ENCODE measurements around the gene OSBPL2.

The OSBPL2 gene

DNA sequence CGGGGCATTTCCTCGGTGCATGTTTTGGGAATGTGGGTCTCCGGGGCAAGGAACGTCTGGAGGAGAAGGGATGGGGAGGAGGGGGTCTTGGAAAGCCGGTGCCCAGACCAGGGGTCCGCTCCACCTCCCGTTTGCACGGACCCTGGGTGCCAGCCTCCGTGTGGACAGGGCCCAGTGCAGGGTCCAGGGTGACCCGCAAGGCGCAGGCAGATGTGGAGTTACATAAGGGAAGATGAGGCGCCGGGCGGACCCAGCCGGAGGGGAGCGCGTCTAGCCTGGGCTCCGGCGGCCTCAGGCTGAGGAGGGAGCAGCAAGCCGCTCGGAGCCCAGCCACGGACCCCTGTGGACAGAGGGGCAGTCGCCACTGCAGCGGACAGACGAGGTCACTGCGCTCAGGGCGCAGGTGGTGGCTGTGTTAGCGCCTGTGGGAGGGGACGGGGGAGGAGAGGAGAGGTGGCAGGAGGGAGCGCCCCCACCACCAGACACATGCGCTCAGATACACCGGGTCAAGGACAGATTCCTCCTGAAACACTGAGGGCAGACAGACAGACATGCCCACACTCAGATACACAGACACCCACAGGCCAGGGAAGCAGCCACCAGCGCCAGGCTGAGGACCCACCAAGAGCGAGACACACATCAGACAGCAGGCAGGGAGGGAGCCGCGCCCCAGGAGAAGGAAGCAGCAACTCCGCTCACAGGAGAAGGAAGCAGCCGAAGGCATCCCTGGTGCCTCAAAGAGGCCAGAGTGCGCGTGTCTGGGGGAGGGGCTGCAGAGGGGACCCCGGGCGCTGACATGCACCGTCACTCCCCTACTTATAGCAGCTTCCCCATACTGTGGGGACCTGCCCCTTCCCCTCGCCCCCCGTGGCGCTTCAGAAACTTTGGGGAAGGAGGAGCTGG, 17.4 kb upstream of the OSBPL2 start:
- DNase-seq (ENCODE audit: low read depth, low spot score): no peak

DNA sequence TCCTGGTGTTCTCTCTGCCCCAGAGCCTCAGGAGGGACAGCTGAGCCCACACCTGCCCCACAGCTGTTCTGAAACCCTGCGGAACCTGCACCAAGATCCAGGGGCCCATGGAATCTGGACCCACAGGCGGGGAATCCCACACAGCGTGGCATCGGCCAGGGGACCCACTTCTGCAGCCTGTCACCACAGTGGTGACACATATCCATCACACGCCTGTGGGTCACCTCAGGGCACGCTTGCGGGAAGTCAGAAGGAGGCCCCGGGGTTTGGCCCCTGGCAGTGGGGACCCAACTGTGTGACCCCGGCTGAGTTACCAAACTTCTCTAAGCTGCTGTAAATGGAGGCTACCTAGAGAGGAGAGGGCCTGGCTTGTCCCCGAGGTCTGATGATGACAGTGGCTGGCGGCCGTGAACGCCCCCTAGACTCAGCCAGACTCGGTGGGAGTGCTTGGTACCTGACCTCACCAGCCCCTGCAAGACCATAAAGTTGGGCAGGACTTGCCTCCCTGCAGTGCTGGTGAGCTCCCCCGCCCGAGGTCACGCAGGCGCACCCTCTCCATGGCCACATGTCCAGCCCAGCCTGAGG, 16.0 kb upstream of the OSBPL2 start:
- no peak for DNase-seq (ENCODE audit: low read depth, low spot score)

DNA sequence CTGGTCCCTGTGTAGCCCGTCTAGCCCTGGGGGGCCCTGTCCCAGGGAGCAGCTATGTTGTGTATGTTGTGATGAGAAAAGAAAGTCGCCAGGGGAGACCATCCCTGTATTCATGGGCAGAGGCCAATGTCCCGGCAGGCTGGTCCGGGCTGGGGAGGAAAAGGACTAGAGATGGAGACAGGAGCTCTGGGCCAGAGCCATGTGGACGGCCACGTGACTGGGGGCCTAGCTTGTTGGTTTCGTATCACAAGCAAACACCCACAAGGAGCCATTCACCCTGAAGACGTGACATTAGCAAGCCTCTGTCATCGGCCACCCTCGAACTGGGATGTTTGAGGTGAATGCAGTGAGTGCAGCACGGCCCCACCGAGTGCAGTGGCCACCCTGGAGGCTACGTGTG, 15.3 kb upstream of the OSBPL2 start:
- DNase-seq (ENCODE audit: low read depth, low spot score): no peak

DNA sequence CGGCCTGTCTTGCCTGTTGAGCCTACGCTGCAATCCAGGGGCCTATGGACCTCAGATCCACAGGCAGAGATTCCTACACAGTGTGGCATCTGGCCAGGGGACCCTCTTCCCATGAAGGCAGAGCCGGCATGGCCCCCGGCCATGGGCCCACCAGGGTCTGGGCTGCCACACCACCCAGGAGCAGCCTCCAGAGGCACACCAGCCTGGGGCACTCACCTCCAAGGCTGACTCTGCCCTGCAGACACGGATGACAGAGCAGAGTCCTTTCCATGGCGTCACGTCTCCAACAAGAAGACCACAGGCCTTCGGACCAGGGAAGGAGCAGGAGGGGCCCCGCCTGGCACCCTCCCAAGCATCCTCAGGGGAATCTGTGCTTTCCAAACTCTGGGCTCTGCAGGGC, 14.8 kb upstream of the OSBPL2 start:
- DNase-seq (ENCODE audit: low read depth, low spot score): no peak

DNA sequence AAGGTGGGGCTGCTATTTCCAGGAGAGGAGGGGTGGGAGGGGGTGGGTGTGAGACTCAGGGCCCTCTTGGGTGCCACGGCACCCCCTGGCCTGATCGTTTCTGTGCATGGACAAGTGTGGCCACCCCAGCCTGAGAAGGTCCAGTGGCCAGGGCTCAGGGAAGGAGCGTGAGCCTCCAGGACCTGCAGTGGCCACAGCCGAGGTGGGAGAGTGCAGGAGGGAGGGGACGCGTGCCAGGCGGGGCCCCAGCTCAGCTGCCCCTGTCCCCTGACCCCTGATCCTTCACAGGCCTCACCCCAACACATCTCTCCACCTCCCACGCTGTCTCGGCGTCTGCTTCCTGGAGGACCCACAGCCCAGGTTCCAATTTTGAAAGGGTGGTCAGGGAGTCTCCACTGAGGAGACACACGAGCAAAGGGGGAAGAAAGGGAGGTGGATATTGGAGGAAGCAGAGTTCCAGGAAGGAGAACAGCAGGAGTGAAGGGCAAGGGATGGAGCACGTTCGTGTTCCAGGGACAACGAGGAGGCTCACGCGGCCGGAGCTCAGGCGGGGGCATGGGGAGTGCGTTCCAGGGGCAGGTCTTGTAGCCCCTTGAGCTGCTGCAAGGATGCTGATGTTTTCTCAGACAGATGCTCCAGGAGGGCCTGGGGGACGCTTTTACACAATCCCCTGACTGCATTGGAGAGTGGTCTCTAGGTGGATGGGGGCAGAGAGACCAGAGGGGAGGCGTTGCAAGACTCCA, 14.0 kb upstream of the OSBPL2 start:
- DNase-seq (ENCODE audit: low read depth, low spot score): no peak

DNA sequence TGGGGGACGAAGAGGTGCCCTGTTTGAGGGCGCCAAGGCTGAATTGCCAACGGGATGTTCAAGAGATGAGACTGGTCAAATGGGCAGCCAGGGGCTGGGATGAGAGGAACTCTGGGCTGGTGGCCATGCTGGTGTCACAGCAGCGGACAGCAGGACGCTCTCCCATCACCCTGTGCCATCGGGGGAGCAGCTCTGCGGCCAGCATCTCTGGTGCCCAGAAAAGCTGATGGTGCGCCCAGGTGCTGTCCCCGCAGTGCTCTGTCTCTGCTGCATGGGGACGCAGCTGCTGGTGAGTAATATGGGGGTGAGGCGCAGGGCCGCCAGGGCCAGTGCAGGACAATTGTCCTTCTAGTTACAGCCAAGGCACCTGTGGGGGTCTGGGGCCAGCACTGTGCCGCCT, 13.3 kb upstream of the OSBPL2 start:
- DNase-seq (ENCODE audit: low read depth, low spot score): no peak

DNA sequence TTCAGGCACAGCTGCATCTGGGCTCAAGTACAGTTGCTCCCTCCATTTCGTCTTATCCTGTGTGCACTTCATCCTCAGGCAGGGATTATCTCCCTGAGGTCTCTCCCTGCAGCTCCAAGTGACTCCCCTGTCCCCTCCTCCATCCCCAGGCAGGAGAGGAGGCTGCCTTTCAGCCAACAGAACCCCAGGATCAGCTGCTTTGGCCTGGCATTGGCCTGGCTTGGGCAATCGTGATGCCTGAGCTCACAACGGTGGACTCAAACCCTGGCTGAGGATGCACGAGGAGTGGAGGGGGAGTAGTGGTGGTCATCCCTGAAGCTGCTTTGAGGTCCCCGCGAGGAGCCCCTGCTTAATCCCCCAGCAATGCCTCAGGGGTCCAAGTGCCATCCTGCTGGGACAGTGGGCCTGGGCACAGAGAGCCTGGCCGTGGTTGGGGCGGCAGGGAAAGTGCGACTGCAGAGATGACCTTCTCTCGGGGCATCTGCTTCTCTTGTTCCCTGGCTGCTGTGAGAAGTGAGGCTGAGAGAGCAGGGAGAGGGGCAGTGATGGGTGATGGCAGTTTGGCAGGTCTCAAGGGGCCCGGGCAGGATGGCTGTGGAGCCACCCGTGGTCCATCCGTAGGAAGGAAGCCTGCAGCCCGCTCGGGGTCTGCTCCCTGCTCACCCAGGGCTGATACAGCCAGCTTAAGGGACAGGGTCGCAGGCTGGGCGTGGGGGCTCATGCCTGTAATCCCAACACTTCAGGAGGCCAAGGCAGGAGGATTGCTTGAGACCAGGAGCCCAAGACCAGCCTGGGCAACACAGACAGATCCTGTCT, 12.3 kb upstream of the OSBPL2 start:
- no peak for DNase-seq (ENCODE audit: low read depth, low spot score)

DNA sequence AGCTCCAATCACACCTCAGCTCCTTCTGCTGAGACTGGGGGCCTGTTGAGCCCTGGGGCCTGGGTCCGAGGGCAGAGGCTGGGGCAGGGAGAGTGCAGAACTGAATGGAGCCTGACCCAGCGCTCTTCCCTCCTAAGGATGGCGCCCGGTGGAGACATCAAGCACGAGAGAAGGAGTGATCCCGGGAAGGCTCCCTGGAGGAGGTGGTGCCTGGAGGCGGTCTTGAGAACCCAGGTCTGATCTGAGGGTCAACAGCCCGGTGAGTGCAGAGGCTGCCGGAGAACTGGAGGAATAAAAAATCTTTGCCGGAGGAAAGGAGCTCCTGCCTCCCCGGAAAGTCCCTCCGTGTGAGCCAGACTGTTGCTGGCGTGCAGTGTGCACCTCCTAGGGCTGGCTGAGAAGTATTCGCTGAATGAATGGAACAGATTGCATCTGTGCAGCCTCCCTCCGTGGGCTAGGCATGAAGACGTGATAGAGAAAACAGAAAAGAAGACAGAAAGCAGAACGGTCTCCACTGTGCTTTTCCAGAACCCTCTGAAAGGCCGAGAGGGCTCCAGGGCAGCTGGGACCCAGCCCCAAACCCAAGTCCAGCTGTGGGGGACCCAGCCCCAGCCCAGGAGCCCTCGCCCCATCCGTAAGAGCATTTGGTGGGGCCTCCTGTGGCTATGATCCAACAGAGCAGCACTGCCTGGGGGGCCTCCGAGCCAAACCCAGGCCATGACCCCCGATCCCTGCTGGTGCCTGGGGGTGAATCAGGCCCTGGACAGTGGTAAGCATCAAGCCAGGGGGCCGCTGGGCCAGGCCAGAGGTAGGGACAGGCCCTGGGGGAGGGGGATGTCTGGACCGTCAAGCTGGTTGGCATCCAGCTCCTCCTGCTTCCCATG, 11.4 kb upstream of the OSBPL2 start:
- DNase-seq (ENCODE audit: low read depth, low spot score): no peak

DNA sequence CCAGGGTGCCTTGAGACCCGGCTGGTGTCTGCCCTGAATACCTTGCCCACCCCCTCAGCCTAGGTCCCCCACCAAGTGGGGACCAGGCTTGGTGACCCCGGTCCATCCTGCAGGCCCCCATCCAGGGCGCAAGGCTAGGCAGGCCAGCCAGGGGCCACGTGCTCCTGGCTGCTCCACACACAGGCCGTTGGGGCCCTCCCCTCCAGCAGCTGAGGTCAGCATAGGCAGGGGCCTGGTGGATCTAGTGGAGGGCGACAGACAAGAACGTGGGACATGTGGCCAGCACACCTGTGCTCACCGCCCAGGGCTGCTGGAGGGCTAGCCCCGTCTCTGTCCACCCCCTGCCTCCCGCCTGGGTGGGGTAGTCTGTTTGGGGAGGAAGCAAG, 10.7 kb upstream of the OSBPL2 start:
- DNase-seq (ENCODE audit: low read depth, low spot score): no peak

DNA sequence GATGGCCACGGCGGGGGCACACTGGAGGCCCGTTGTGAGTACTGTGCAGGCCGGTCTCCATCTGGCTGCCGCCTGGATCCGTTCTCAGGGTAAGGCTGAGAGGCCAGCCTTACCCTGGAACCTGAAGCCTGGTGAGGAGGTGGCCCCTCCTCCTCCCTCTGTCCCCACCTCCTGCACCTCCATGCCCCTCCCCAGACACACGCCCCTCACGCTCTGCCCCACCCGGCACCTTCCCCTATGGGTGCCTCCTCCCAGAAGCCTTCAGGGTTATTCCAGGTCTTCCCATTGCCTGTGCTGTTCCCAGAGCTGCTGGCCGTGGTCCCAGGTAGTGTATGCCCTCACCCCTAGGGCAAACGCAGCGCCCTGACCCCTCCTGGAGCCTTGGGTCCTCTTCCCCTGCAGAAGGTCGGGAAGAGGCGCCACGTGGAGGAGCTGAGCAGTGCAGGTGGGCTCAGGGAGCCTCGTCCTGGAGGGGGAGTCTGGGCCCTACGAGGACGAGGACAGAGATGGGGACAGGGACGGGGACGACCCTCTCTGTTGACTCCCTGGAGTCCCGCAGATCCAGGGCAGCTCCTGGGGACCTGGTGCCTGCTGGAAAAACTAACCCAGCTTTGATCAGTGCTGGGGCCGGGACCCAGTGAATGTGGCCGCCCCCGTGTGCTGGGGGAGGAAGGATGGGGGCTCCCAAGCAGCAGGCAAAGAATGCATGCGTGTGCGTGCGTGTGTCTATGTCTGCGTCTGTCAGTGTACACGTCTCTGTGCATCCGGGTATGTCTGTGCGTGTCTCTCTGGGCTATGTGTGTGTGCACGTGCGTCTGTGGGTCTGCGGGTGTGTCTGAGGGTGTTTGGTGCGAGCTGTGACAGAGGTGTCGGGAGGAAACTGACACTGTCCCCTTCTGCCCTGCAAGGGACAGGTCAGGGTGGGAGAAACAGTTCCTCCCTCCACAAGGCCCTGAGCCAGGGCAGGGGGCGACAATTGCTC, 10.1 kb upstream of the OSBPL2 start:
- DNase-seq (ENCODE audit: low read depth, low spot score): no peak

DNA sequence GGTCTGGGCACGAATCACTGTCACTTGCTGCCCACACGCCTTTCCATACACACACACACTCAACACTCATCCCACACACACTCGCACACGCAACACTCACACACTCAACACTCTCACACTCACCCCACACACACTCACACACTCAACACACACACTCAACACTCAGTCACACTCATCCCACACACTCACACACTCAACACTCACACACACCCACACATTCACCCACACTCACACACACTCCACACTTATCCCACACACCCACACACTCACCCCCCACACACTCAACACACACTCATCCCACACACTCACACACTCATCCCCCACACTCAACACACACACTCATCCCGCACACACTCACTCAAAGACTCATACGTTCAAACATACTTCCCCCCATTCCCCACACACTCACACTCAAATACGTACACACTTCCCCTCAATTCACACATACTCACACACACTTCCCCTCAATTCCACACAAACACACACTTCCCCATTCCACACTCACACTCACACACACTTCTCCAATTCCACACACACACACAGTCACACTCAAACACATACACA, 9.3 kb upstream of the OSBPL2 start:
- no peak for DNase-seq (ENCODE audit: low read depth, low spot score)

DNA sequence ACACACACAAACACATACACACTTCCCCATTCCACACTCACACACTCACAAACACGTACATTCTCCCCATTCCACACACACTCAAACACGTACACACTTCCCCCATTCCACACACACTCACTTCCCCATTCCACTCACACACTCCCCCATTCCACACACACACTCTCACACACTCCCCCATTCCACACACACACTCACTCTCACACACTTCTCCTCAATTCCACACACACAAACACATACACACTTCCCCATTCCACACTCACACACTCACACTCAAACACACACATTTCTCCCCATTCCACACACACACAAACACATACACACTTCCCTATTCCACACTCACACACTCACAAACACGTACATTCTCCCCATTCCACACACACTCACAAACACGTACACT, 8.7 kb upstream of the OSBPL2 start:
- no peak for DNase-seq (ENCODE audit: low read depth, low spot score)

DNA sequence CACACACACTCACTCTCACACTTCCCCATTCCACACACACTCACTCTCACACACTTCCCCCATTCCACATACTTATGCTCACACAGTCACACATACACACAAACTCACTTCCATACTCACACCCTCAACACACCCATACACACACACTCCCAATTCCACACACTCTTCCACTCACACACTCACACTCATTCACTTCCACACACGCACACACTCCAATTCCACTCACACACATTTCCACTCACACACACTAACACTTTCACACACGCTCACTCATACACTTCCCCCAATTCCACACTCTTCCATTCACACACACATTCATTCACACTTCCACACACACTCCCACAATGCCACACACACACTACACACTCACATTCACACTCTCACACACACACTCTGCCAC, 8.0 kb upstream of the OSBPL2 start:
- DNase-seq (ENCODE audit: low read depth, low spot score): no peak

DNA sequence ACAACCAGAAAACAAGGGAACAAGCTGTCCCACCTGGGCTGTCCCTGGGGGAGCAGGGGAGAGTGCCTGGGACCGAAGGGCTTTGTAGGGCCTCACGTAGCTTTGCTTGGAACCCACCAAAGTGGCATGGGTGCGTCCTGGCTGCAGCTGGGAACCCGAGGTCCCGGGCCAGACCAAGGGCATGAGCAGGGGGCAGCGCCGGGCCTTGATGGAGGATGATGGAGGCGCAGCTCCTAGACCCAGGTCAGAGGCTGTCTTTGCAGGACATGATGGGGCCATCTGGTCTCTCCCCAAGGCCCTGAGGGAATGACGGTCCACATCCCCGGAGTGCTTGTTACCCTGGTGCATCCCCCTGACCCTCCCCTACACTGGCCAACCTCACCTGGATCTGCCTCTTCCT, 7.6 kb upstream of the OSBPL2 start:
- no peak for DNase-seq (ENCODE audit: low read depth, low spot score)

DNA sequence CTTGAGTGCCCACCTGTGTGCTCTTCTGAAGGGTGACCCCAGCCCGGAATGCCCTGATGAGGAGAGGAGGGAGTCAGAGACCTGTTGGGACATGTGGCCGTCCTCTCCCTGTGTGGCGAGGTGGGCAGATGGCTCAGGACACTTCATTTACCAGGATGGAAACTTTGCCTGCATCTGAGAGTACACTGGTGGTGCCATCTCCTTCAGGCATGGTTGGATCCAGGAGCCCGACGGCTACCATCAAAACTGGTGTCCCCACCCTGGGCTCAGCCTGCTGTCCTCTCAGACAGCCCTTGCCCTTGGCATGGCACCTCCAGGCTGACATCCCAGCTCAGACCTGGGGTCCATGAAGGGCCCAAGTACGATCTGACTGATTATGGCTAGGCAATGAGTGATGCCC, 7.0 kb upstream of the OSBPL2 start:
- DNase-seq (ENCODE audit: low read depth, low spot score): no peak

DNA sequence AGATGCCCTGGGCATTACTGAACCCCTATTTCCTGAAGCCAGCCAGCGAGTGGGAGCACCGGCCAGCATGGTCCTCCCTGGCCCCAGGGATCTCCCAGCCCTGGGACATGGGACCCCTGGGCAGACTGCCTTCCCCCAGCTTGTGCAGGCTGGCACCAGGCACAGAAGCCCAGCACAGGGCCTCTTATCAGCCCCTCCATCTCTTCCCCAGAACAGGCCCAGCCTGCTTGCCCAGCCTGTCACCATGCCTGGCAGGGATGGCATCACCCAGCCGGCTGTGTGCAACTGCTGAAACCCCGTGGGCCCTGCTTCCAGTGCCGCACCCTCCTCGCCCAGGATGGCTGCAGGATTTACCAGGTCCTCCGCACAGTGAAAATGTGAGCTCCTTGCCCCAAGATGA, 6.1 kb upstream of the OSBPL2 start:
- DNase-seq (ENCODE audit: low read depth, low spot score): no peak

DNA sequence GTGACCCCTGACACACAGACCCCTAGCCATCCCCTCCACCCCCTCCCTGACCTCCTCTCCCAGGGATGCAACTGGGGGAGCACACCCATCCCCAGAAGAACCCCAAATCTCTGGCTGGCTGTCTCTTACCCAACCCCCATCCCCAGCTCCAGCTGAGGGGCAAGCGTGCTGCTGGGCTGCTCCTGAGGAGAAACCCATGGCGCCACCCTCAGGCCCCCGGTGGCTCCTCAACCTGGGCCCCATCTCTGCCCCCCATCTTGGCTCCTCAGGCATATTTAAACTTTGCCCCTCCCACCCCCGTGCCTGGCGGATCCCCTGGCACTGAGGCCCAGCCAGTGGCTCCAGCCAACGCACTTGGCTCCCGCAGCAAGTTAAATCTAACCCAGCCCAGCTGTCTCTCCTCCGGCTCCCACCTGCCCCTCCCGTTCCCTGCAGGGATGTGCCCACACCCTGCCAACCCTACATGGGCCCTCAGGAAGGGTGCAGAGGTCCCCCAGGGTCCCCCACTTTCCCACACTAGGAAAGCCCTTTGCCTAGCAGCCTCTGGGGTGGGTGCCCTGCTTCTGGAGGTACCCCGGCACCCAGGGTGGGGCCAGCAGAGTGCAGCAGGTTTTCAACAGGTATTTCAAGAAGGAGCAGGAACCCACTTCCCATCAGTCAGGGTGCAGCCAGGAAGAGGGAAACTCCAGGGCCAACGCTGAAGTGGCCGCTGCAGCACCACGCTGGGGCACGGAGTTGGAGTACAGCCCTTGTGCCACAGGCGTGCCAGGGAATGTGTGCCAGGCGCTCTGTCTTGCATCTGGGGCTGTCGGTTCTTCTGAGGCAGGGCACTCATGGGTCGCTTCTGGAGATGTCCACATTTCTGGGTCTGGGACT, 5.3 kb upstream of the OSBPL2 start:
- DNase-seq (ENCODE audit: low read depth, low spot score): no peak

DNA sequence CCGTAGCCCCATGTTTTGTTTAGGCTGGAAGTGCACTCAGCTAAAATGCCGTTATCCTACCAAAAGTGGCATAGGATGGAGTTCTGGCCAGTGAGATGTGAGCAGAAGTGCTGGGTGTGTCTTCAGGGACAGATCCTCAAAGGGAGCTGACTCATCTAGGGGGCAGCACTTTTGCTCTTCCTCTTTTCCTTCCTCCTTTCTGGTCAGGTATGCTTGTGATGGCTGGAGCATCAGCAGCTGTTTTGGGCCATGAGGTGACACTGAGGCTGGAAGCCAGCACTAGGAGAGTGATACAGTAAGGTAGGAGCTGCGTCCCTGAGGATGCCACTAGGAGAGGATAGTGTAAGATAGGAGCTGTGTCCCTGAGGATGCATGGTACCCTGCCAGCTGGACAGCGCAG, 4.6 kb upstream of the OSBPL2 start:
- no peak for DNase-seq (ENCODE audit: low read depth, low spot score)

All from smooth muscle cell of the brain vasculature (primary cell).